HUES64 (cell line): ENCODE measurements around the gene EPS8.

Experiments used
- H3K27ac ChIP-seq: 2 replicates; pipeline ENCODE4 v1.7.0; 2013; ENCODE audit warnings: low read depth, low read length, inconsistent platforms
- H3K27me3 ChIP-seq: 2 replicates; pipeline ENCODE4 v1.6.1; 2013; ENCODE audit warnings: mild to moderate bottlenecking, low read length; ENCODE audit not compliant: insufficient read depth
- H3K36me3 ChIP-seq: 2 replicates; pipeline ENCODE4 v1.6.1; 2013; ENCODE audit warnings: mild to moderate bottlenecking, low read length; ENCODE audit not compliant: insufficient read depth
- H3K4me1 ChIP-seq: 2 replicates; pipeline ENCODE4 v1.6.1; 2013; ENCODE audit warnings: mild to moderate bottlenecking, low read length, moderate library complexity; ENCODE audit not compliant: insufficient read depth
- H3K4me3 ChIP-seq: 2 replicates; pipeline ENCODE4 v1.5.1; 2013; ENCODE audit warnings: mild to moderate bottlenecking, low read length, moderate library complexity
- H3K9ac ChIP-seq: 2 replicates; pipeline ENCODE4 v1.6.1; 2013; ENCODE audit warnings: mild to moderate bottlenecking, low read depth, low read length
- H3K9me3 ChIP-seq: 2 replicates; pipeline ENCODE4 v1.6.1; 2013; ENCODE audit warnings: low read depth, low read length; ENCODE audit not compliant: insufficient read depth
- WGBS: fragments of 150-250, 120-280 bp; methylation state at CpG from one replicate; pipeline ENCODE4 v1.1.7; 2013; ENCODE audit warnings: missing lambda C conversion rate; 5-methylcytosine and 5-hydroxymethylcytosine counted together

Gene EPS8

GRCh38 chr12:15796493-15797141, 7.4 kb upstream of the EPS8 start:
- Histone ChIP-seq H3K36me3 (no peaks in the 10 kb centered on the region), H3K4me1 (0 out of 2 replicates have a peak, but pooled peaks cover 3% of the 10 kb centered on the region), H3K9ac (no peak overlapping the region), H3K27me3 (peaks cover 6% of the 10 kb centered on the region), H3K4me3 (no peak overlapping the region), H3K27ac (no peak overlapping the region), H3K9me3 (no peaks in the 10 kb centered on the region)
- WGBS, result 96% methylated on average over 3 of the region's 4 CpGs

- no peak overlapping the region for H3K9ac ChIP-seq
- H3K9me3 ChIP-seq, result no peaks in the 10 kb centered on the region
- H3K4me1 ChIP-seq, result peaks cover 9% of the 10 kb centered on the region
- H3K4me3 ChIP-seq, result no peak overlapping the region
- peaks cover 24% of the 10 kb centered on the region for H3K27me3 ChIP-seq
- H3K27ac ChIP-seq, result no peak overlapping the region
- no CpG with 5 or more reads among the region's 1 CpG for WGBS
- no peaks in the 10 kb centered on the region for H3K36me3 ChIP-seq
Measured at GRCh38 chr12:15794836-15795235, 5.6 kb upstream of the EPS8 start.

GRCh38 chr12:15794196-15794595, 5.0 kb upstream of the EPS8 start:
- Histone ChIP-seq H3K4me3 (no peak overlapping the region), H3K36me3 (no peaks in the 10 kb centered on the region), H3K9me3 (no peaks in the 10 kb centered on the region), H3K27ac (no peak overlapping the region), H3K4me1 (peaks cover 10% of the 10 kb centered on the region), H3K27me3 (peaks cover 27% of the 10 kb centered on the region), H3K9ac (no peak overlapping the region)
- 77% methylated on average over 2 of the region's 3 CpGs for WGBS

GRCh38 chr12:15788233-15789219, 662 bp downstream of the EPS8 start:
- peaks cover 60% of the 10 kb centered on the region for H3K27me3 ChIP-seq
- no peaks in the 10 kb centered on the region for H3K36me3 ChIP-seq
- no peak overlapping the region for H3K27ac ChIP-seq
- WGBS, result under 1% methylated on average over 63 of the region's 64 CpGs
- H3K9me3 ChIP-seq, result no peaks in the 10 kb centered on the region
- peak overlapping the region; percentile 89 for H3K4me3 ChIP-seq
- H3K4me1 ChIP-seq, result peaks cover 16% of the 10 kb centered on the region
- H3K9ac ChIP-seq, result peak overlapping the region; percentile 71

- Histone ChIP-seq H3K9ac (peak overlapping the region; percentile 71; the same call in 1 of the 2 replicates), H3K27me3 (peaks cover 60% of the 10 kb centered on the region), H3K4me1 (peaks cover 16% of the 10 kb centered on the region), H3K27ac (no peak overlapping the region), H3K36me3 (no peaks in the 10 kb centered on the region), H3K9me3 (no peaks in the 10 kb centered on the region), H3K4me3 (peak overlapping the region; percentile 89)
- 73% methylated on average over 4 of the region's 4 CpGs for WGBS
Measured at GRCh38 chr12:15787778-15788177, 1.4 kb downstream of the EPS8 start.

- peaks cover 16% of the 10 kb centered on the region for H3K4me1 ChIP-seq
- H3K27me3 ChIP-seq, result peaks cover 56% of the 10 kb centered on the region
- WGBS, result no CpG with 5 or more reads among the region's 2 CpGs
- H3K36me3 ChIP-seq, result no peaks in the 10 kb centered on the region
- no peak overlapping the region for H3K27ac ChIP-seq
- no peak overlapping the region for H3K4me3 ChIP-seq
- H3K9me3 ChIP-seq, result no peaks in the 10 kb centered on the region
- H3K9ac ChIP-seq, result no peak overlapping the region
Measured at GRCh38 chr12:15786772-15787171, 2.4 kb downstream of the EPS8 start.

GRCh38 chr12:15783288-15783687, 5.9 kb downstream of the EPS8 start:
- Histone ChIP-seq H3K4me1 (peaks cover 8% of the 10 kb centered on the region; the same call in 1 of the 2 replicates), H3K27me3 (peaks cover 24% of the 10 kb centered on the region), H3K27ac (no peak overlapping the region), H3K9ac (no peak overlapping the region), H3K36me3 (no peaks in the 10 kb centered on the region), H3K9me3 (no peaks in the 10 kb centered on the region), H3K4me3 (no peak overlapping the region)
- 91% methylated on average over 1 of the region's 1 CpG for WGBS

- H3K4me3 ChIP-seq, result no peak overlapping the region
- H3K9ac ChIP-seq, result no peak overlapping the region
- peaks cover 2% of the 10 kb centered on the region; the same call in 1 of the 2 replicates for H3K4me1 ChIP-seq
- peaks cover 18% of the 10 kb centered on the region for H3K27me3 ChIP-seq
- H3K27ac ChIP-seq, result no peak overlapping the region
- no peaks in the 10 kb centered on the region for H3K9me3 ChIP-seq
- 95% methylated on average over 5 of the region's 8 CpGs for WGBS
- H3K36me3 ChIP-seq, result no peaks in the 10 kb centered on the region
Measured at GRCh38 chr12:15782667-15783066, 6.5 kb downstream of the EPS8 start.

- no peak overlapping the region for H3K27ac ChIP-seq
- no peaks in the 10 kb centered on the region for H3K36me3 ChIP-seq
- H3K4me3 ChIP-seq, result no peak overlapping the region
- H3K9me3 ChIP-seq, result no peaks in the 10 kb centered on the region
- H3K4me1 ChIP-seq, result no peaks in the 10 kb centered on the region
- 46% methylated on average over 2 of the region's 2 CpGs for WGBS
- H3K9ac ChIP-seq, result no peak overlapping the region
- H3K27me3 ChIP-seq, result no peaks in the 10 kb centered on the region
Measured at GRCh38 chr12:15779925-15780324, 9.3 kb downstream of the EPS8 start.

GRCh38 chr12:15778126-15778525, 11.1 kb downstream of the EPS8 start:
- H3K4me3 ChIP-seq, result no peak overlapping the region
- H3K4me1 ChIP-seq, result no peaks in the 10 kb centered on the region
- H3K36me3 ChIP-seq, result no peaks in the 10 kb centered on the region
- H3K9ac ChIP-seq, result no peak overlapping the region
- WGBS, result 94% methylated on average over 3 of the region's 3 CpGs
- no peaks in the 10 kb centered on the region for H3K9me3 ChIP-seq
- H3K27ac ChIP-seq, result no peak overlapping the region
- H3K27me3 ChIP-seq, result no peaks in the 10 kb centered on the region

- no peak overlapping the region for H3K4me3 ChIP-seq
- H3K9ac ChIP-seq, result no peak overlapping the region
- H3K27ac ChIP-seq, result no peak overlapping the region
- no peaks in the 10 kb centered on the region for H3K4me1 ChIP-seq
- no peaks in the 10 kb centered on the region for H3K36me3 ChIP-seq
- no peaks in the 10 kb centered on the region for H3K27me3 ChIP-seq
- WGBS, result 91% methylated on average over 3 of the region's 3 CpGs
- H3K9me3 ChIP-seq, result no peaks in the 10 kb centered on the region
Measured at GRCh38 chr12:15777355-15778012, 11.7 kb downstream of the EPS8 start.
